Fibroblast of villous mesenchyme (primary cell): ENCODE data around the gene NDUFS1. TPM values are rescaled to one million over a fixed set of nuclear protein-coding genes. Genes with fewer than 3 reads are reported as not detected.
"Not testable (repeated sequence)": the region's sequence is repeated elsewhere in the genome, so short reads cannot be mapped to it uniquely, and the experiment has no call there.

Experiments
- DNase-seq: peaks from one replicate; pipeline ENCODE4 v3.0.0-alpha.2; 2010; ENCODE audit warnings: low read depth
- H3K4me3 ChIP-seq: 2 replicates; pipeline ENCODE4 v1.5.1; 2011; ENCODE audit warnings: low read depth, mild to moderate bottlenecking, low read length
- total RNA-seq: library from RNA; depleted of rRNA; stranded (reverse); fragments of >200 nt; gene quantifications from 2 replicates; pipeline ENCODE4 v1.2.3, GENCODE V29; 2012
- TF ChIP-seq, protein P1 (sequence below): IDR thresholded peaks from 2 replicates; pipeline ENCODE4 v1.5.1; 2012; ENCODE audit warnings: low read depth, mild to moderate bottlenecking, low read length; ENCODE audit not compliant: insufficient read depth

Gene NDUFS1
- total RNA-seq, 1 donor: 125 TPM

DNA sequence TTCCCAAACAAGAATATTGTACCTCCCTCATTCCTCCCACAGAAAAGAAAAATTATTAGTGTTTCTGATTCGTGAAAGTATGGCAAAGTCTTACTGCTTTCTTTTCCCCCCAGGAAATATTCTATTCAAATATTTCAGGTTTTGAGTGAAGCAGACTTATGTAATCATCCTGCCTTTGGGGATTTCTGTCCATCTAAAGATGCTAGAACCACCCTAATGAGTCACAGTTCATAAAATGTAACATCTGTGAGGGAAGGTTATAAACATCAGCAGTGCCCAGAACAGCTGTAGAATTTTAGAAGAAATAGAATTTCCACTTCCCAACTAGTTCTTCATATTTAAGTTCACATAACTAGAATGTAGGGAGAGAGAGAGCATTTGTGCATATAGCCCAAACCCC is 39.4 kb upstream of the NDUFS1 start:
- peak; percentile 68 for DNase-seq
- TF ChIP-seq, protein P1, sequence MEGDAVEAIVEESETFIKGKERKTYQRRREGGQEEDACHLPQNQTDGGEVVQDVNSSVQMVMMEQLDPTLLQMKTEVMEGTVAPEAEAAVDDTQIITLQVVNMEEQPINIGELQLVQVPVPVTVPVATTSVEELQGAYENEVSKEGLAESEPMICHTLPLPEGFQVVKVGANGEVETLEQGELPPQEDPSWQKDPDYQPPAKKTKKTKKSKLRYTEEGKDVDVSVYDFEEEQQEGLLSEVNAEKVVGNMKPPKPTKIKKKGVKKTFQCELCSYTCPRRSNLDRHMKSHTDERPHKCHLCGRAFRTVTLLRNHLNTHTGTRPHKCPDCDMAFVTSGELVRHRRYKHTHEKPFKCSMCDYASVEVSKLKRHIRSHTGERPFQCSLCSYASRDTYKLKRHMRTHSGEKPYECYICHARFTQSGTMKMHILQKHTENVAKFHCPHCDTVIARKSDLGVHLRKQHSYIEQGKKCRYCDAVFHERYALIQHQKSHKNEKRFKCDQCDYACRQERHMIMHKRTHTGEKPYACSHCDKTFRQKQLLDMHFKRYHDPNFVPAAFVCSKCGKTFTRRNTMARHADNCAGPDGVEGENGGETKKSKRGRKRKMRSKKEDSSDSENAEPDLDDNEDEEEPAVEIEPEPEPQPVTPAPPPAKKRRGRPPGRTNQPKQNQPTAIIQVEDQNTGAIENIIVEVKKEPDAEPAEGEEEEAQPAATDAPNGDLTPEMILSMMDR: no peak
- no peak overlapping the region for H3K4me3 ChIP-seq

DNA sequence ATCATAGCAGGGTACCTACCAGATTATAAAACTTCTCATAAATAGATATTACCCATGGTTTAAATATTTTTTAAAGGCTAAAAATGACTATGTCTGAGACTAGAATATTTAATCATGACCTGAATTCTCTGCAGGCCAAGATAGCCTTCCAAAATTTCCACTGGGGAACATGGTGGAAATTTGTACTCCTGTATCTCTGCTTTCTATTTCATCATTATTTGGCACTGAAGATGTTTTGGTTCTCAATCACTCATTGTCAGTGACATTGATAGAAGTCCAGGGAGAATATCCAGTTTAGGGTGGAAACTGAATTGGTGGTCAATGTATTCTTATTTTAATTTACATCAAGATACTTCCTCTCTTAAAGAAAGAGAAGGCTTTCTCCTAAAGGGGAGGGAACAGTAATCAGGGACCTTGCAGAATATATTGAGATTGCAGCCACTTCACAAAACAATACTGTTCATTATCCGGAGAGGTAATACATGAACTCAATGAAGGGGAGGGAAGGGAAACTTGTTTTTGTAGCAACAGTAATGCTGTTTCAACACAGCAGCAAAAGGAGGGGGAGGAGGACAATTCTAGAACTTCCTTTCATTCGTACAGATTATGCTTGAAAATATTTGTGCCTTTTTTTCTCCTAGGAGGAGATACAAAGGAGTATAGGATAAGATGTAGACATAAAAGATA is 34.6 kb upstream of the NDUFS1 start:
- DNase-seq: no peak
- TF ChIP-seq, protein P1: no peak
- no peak overlapping the region for H3K4me3 ChIP-seq

DNA sequence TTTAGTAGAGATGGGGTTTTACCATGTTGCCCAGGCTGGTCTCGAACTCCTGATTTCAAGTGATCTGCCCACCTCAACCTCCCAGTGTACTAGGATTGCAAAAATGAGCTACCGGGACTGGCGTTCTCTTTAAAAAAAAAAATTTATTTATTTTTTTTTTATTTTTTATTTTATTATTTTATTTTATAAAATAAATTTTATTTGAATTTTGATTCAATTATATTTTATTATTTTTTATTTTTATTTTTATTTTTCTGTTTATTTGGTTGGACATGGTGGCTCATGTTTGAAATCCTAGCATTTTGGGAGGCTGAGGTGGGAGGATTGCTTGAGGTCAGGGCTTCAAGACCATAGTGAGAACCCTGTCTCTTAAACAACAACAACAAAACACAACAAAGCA is 32.9 kb upstream of the NDUFS1 start:
- TF ChIP-seq, protein P1: no peak
- DNase-seq: no peak
- H3K4me3 ChIP-seq: no peak overlapping the region

- TF ChIP-seq, protein P1: no peak
- no peak for DNase-seq
- no peak overlapping the region for H3K4me3 ChIP-seq
Measured at GRCh38 chr2:206190689-206191088, 31.4 kb upstream of the NDUFS1 start.

GRCh38 chr2:206190111-206190510 is 30.9 kb upstream of the NDUFS1 start:
- H3K4me3 ChIP-seq: no peak overlapping the region
- DNase-seq: no peak
- TF ChIP-seq, protein P1: no peak

DNA sequence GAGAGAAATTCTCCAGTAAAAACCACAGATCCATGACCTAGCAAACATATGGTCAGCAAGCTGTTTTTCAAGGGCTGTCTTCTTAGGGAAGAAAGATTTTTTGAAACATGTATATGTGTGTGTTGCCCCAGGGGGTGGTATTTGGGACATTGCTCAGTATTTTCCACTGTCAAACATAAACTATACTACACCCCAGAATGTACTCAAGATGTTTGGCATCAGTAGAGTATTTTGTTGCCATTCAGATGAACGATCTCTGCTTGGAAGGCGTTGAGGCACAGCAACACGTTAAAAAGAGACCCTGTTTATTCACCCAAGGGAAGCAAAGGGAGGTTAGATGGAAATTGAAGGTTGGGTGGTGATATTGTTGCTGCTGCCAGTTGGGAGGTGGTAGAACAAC is 30.4 kb upstream of the NDUFS1 start:
- DNase-seq: no peak
- TF ChIP-seq, protein P1: no peak
- H3K4me3 ChIP-seq: no peak overlapping the region

DNA sequence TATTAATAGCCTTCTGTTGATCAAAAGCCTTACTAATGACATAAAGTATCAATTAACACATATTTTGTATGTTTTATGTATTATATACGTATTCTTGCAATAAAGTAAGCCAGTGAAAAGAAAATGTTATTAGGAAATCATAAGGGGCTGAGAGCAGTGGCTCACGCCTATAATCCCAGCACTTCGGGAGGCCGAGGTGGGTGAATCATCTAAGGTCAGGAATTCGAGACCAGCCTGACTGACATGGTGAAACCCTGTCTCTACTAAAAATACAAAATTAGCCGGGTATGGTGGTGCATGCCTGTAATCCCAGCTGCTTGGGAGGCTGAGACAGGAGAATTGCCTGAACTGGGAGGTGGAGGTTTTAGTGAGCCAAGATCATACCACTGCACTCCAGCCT is 22.3 kb upstream of the NDUFS1 start:
- not testable (repeated sequence) for DNase-seq, H3K4me3 ChIP-seq
